GM19043 (cell line): ENCODE data around the gene EEF1A2.

Experiments
- ATAC-seq: cut with Tn5 transposase; IDR thresholded peaks from one replicate; pipeline ENCODE4 v1.9.1; 2021; ENCODE audit warnings: low read depth; ENCODE audit not compliant: unreplicated experiment

The EEF1A2 gene

DNA sequence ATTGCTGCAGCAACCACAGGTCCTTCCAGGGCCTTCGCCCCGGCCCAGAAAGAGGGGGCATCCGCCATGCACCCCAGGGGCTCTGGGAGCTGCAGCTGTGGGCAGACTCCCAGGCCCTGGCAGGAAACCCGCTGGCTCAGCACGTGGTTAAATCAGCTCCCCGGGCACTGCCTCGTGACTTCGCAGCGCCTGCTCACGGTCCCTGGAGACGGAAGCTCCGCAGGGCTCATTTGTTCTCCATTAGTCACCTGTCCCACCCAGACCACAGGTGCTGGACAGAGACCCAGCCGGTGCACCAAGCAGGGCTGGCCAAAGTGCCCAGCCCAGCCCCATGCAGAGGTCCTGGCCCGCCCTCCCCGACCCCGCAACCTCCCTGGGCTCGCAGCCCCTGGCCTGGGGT lies 41.1 kb downstream of the EEF1A2 start:
- ATAC-seq, result no peak

DNA sequence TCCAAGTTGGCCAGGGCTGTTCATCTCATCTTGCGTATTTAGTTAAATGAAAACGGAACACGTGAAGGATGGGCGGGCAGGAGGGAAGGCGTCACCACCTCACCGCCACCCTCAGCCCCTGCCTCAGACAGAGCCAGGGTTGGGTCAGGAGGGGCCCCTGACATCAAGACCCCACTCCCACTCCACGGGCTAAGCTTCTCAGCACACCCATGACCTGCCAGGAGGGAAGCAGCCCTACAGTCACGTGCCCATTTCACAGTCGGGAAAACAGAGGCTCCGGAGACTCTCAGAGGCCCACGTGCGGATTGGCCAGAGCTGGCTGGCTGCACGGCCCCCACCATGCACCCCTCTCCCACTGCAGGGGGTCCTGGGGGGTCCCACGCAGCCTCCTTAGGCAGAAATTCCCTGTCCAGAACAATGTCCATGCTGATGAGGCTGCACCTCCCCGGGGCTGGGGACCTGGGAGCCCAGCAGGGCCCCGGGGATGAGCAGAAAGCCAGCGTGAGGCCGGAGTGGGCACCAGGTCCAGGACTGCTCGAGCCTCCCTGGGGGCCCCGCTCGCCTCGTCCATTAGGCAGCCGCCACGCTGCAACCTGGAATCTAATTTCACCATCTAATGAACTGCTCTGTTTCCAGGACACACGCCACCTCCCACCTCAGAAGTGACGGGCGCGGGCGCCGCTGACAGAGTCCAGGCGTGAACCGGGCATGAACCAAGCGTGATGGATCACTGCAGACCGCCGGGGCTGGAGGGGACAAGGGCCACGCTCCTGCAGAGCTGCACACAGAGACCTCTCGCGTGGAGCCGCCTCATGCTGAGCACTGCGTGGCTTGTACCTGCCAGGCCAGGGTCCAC lies 42.2 kb downstream of the EEF1A2 start:
- ATAC-seq, result no peak

GRCh38 chr20:63455568-63455859 lies 43.4 kb downstream of the EEF1A2 start:
- ATAC-seq, result no peak

DNA sequence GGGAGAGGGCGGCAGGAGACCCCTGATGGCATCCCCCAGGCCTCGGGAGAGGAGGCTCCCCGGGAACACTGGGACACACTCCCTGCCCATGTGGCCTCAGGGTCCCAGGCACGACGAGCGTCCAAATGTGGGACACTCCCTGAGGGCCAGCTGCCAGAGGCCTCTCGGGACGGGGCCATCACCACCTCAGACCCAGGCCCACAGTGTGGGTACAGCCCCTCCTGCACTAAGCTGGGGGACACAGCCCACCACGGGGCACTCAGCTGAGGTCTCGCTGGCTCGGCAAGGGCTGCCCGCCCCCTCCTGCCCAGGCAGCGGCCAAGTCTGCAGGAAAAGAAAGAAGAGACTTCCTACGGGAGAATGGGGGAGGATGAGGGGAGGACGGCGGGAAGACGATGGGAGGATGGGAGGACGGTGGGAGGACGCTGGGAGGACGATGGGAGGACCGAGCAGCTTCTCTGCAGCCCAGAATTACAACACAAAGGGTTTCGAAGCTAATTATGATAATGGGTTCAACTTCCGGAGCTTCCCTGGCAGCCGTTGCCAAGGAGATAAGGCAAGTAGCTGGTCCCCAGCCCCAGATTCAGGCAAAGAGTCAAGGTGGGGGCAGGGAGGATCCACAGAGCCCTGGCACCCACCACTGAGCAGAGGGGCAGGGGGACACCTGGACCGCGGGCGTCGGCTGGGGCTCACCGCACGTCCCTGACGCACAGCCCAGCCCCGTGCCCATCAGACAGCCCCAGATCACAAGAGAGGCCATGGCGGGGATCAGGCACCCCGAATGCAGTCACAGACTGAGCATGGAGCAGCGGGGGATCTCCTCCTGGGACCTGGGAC lies 43.9 kb downstream of the EEF1A2 start:
- no peak for ATAC-seq

DNA sequence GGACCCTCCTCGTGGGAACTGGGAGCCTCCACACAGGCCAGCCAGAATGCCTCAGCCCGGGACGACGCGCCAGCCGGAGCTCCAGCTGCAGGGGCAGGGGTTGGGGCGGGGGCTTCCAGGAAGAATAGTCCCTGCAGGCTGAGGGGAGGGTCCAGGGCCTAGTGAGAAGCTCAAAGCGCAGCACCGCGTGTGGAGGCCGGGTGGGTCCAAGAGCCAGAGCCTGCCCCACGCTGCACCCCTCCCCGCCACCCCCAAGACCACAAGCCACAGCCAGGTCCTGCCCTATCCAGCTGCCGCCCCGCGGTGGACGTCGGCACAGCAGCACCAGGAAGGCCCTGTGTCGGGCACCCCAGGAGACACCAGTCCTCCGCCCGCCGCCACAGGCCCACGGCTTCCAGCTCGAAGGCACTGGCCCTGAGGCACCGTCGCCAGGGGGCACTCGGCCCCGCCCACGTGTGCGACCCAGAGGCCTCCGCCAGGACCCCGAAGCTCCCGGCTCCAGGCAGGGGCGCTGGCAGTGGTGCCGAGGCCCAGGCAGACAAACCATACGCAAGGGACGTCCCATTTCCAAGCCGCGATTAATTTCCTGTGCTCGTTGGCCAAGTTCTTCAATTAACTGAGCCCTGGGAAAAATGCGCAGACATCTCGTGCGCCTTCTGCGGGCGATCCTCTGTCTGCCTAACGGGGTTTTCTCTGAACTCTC lies 45.9 kb downstream of the EEF1A2 start:
- ATAC-seq, result no peak

DNA sequence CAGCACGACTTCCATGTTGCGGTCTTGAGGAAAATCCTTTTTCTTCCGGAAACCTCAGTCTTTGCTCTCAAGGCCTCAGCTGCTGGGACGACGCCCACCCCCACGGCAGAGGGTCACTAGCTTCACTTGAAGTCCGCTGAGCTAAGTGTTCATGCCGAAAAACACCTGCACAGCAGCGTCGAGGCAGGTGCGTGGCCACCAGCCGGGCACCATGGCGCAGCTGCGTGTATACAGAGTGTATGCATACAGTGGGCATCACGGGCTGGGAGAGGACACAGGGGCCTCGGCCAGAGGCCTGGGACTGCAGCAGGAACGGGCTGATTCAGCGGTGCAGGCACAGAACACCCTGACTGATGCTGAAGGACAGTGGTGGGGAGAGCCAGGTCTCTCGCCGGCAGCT lies 46.5 kb downstream of the EEF1A2 start:
- no peak for ATAC-seq

GRCh38 chr20:63451821-63452220 lies 47.1 kb downstream of the EEF1A2 start:
- ATAC-seq, result no peak

GRCh38 chr20:63449796-63450730 lies 48.8 kb downstream of the EEF1A2 start:
- no peak for ATAC-seq

DNA sequence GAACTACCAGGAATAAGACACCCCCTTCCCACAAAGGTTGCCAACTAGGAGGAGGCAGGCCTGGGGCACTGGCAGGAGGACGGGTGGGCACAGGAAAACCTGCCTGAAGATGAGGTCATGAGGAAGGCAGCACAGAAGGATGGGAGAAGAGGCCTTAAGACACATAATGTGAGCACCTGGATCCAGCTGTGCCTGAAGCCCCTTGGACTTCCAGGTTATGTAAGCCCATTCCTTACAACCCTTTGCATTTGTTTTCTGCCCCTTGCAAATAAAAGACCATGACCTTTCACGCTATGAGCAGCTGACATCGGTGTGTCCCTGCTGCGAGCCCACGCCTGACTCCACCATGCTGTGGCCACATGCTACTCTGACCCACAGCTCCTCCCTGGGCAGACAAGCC lies 49.9 kb downstream of the EEF1A2 start:
- ATAC-seq, result no peak

GRCh38 chr20:63448031-63448430 lies 50.9 kb downstream of the EEF1A2 start:
- ATAC-seq, result no peak

DNA sequence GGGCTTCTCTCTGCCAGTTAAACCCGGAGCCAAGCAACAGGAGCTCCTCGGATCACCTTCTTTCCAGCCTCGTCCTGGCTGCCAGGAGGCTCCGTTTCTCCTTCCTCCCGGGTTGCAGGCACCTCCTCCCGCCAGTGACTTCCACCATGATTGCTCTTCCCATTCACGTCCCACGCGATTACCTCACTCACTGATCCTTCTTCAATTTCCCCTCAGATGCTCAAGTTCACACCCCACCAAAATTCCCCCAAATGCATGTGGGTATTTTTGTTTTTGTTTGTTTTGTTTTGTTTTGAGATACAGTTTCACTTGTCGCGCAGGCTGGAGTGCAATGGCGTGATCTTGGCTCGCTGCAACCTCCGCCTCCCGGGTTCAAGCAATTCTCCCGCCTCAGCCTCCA lies 51.6 kb downstream of the EEF1A2 start:
- ATAC-seq, result no peak

DNA sequence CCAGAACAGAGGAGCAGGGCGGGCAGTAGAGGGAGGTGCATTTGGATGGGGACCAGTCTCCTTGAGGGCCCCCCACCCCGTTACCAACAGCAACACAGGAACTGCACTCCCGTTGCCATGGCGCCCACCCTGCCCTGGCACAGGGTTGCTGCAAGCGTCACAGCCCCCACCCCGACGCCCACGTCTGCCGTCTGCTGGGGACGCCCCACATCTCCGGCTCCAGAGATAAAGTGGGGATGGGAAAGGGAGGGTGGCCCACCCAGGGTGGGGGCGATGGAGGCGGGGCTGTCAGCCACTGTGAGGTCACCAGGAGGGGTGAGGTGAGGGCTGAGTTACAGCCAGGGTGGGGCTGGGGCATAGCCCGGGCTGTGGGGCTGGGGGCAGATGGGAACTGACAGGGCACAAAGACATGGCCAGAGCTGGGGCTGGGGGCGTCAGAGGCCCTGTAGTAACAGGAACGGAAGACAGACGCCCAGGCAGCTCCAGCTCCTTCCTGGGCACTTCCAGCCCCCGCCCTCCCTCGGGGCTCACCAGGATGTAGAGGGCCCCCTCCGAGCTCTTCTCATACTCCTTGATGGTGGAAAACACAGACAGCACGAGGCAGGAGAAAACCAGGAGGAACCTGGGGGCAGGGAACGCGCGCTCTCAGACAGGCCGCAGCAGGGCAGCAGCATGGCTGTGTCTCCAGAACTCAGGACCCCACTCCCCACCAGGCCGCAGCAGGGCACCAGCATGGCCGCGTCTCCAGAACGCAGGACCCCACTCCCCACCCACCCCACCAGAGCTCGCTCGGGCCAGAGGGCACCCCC lies 52.5 kb downstream of the EEF1A2 start:
- ATAC-seq, result no peak

DNA sequence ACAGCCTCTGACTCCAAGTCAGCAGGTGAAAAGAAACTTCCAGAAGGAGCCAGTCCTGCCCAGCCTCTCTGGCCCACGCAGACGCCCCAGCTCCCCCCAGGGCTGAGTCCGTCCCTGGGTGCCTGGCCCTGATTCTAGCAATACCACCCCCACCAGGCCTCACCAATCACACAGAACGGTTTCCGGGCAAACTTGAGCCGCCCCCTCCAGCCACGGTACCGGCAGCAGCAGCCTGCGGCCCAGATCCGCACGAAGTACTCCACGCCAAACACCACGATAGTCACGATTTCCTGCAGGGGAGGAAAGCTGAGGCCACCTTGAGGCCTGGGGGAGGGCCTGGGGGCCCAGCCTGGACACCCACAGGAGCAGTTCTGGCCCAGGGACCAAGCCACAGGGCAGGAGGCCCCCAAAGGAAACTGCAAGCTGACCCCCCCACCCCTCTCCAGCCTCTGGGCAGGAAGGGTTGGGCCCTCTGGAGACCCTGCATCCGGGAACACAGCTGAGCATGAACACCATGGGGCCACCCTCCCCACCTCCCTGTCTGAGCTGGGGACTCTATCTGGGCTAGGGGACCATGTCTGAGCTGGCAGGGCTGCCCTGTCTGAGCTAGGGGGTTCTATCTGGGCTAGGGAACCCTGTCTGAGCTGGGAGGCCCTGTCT lies 53.7 kb downstream of the EEF1A2 start:
- no peak for ATAC-seq

DNA sequence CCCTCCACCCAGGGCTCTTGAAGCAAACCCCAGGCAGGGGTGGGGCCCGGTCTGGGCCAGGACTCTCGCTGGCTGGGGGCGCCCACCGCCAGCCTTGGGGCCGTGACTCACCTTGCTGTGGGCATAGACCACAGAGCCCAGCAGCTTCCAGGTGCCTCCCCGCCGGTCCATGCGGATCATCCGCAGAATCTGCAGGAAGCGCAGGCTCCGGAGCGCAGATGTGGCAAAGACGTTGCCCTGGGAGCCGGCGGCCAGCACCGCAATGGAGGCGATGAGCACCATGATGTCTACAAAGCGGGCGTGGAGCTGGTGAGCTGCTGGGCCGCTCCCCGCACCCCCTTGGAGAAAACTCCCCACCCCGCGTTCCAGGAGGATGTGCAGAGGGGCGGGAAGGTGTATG lies 54.3 kb downstream of the EEF1A2 start:
- ATAC-seq, result no peak

GRCh38 chr20:63443606-63444395 lies 55.1 kb downstream of the EEF1A2 start:
- no peak for ATAC-seq

DNA sequence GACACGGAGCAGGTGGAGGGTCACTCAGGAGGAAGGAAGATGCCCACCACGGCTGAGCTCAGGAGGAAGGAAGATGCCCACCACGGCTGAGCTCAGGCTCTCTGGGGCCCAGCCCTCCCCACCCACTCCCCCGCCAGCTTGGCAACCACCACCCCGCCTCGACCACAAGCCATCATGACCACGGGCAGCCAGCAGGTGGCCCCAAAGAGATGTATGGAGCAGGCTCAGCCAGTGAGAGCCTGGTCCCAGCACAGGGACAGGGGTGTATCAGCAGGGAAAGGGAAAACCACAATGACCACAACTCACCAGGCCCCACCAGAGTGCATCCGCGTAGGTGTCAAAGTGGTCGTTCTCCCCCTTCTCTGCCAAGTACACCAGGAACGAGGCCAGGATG lies 56.8 kb downstream of the EEF1A2 start:
- ATAC-seq, result no peak

DNA sequence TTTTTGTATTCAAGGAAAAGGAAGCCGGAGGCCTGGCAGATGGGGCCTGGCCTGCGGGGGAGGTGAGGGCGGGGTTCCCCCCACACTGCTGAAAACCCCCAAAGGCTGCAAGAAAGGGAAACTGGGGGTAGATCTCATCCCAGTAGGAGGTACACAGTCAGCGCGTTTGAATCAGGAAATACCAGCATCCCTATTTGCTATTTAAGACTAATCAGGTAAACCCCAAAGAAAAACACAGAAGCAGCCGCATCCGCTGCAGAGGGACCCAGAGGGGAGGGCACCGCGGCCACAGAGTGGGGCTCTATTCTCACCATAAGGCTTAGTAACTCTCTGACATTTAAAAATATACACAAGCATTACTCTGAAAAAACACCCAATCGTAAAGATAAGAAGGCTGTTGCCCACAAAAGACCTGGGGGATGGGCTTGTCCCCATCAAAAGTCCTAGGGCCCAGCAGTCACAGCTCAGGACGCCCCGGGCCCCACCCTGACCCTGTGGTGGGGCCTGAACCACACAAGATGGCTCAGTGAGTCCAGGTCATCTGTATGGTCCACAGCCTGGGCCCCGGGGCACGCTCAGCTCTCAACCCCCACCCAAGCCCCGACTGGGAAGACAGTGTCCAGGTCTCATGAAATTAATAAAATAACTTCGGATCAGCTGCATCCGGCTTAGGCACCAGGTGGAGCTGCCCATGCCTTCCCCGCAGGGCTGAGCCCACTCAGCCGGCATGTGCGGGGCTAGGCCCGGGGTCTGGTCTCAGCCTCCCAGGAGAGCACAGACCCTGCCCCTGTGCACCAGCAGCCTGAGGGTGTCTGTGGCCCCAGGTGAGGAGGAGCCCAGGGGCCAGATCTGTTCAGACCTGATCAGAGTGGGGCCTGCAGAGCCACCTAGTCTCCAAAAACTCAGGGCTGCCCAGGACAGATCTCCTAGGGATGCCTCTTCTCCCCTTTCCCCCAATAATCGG lies 57.5 kb downstream of the EEF1A2 start:
- no peak for ATAC-seq
